GM12892 (cell line): Measurements from ENCODE around the gene WDR70.

Experiments
- POLR2A ChIP-seq: IDR thresholded peaks from 2 replicates; pipeline ENCODE4 v1.6.1; 2011; ENCODE audit warnings: low read depth, low read length, control low read depth
- POLR2AphosphoS5 ChIP-seq: IDR thresholded peaks from 2 replicates; pipeline ENCODE4 v1.6.1; 2011; ENCODE audit warnings: low read depth, low read length, control low read depth
- TAF1 ChIP-seq: IDR thresholded peaks from 2 replicates; pipeline ENCODE4 v1.6.1; 2011; ENCODE audit warnings: low read depth, mild to moderate bottlenecking, control low read depth, low read length, borderline replicate concordance

DNA sequence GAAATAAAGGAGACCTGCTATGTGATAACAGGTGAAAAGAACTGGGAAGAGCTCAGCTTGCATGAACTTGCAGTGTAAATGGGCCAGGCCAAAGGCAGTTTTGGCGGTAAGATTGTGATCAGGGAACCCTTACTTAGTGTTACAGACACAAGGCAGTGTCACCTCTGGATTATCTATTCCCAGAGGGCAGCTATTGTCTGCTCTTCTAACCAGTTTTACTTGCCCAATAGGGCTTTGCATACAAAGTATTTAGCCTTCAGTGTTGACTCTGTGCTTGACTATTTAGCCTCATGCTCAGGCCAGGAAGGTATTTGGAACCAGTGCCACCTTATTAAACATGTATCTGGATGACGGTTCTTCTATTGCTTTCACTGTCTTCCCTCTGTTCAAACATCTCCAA, 422.4 kb downstream of the WDR70 start:
- no peak for TF ChIP-seq POLR2A
- TF ChIP-seq TAF1: no peak
- TF ChIP-seq POLR2AphosphoS5: no peak
